OCI-LY1 (cell line): Measurements from ENCODE around the gene PRPF38B.

Experiments
- CTCF ChIP-seq: fragments of 200-600 bp; sonication (generic), shearing (Covaris generic); IDR thresholded peaks from 2 replicates; pipeline ENCODE4 v1.5.1; 2017; ENCODE audit warnings: mild to moderate bottlenecking, antibody characterized with exemption, low read length, moderate library complexity, mixed read lengths
- EZH2 ChIP-seq: fragments of 200-600 bp; sonication (generic), shearing (Covaris generic); IDR thresholded peaks from 2 replicates; pipeline ENCODE4 v1.8.0; 2017; ENCODE audit warnings: borderline replicate concordance, mixed run types, mild to moderate bottlenecking, antibody characterized with exemption, low read length, moderate library complexity, mixed read lengths

GRCh38 chr1:108646265-108646647, 45.9 kb upstream of the PRPF38B start:
- TF ChIP-seq CTCF = no peak
- no peak for TF ChIP-seq EZH2
